GM23248 (cell line): Measurements from ENCODE around the gene TMCC1.

ENCODE experiments used
- EZH2 ChIP-seq: fragments of 200-600 bp; sonication (generic); IDR thresholded peaks from 2 replicates; pipeline ENCODE4 v1.6.1; 2018; ENCODE audit warnings: antibody characterized with exemption, mild to moderate bottlenecking; ENCODE audit not compliant: insufficient read depth, poor library complexity, severe bottlenecking
- EZH2phosphoT487 ChIP-seq: fragments of 200-600 bp; sonication (generic); IDR thresholded peaks from 2 replicates; pipeline ENCODE4 v1.6.1; 2018; ENCODE audit warnings: antibody characterized with exemption, moderate library complexity, mild to moderate bottlenecking, low read depth; ENCODE audit not compliant: insufficient read depth

- no peak for TF ChIP-seq EZH2
- no peak for TF ChIP-seq EZH2phosphoT487
Observed at GRCh38 chr3:129897026-129897425, 3.5 kb upstream of the TMCC1 start.
